ENCODE data around the gene FBXO7. TPM values are rescaled to one million over a fixed set of nuclear protein-coding genes. Genes with fewer than 3 reads are reported as not detected.

Gene FBXO7
- total RNA-seq, 1 experiment from 2014 or later, result 85.1 TPM

GRCh38 chr22:32542066-32542676, 67.6 kb downstream of the FBXO7 start:
- no peaks in the 10 kb centered on the region for H3K4me1 ChIP-seq
- no peak for TF ChIP-seq CTCF (IDR thresholded peaks at IDR 0.05; ENCODE audit: insufficient read depth in 1 of 2, low read depth in 1 of 2, low read length in 1 of 2, severe bottlenecking in 1 of 2, unreplicated experiment in 1 of 2)
- H3K27ac Mint-ChIP-seq (ENCODE audit: unreplicated experiment), result no peak overlapping the region
- ChIA-PET CTCF (interaction anchor here (0.6 kb wide), 1 partner anchor 314 kb away, joined by 4 read pairs; no protein-coding TSS in a partner anchor), POLR2A (no interaction called here)
- H3K27me3 ChIP-seq (replicated peaks; ENCODE audit: control insufficient read depth, insufficient read depth, low read length), result no peaks in the 10 kb centered on the region
- no peak overlapping the region for H3K4me3 ChIP-seq (ENCODE audit: low read depth, low read length)
- H3K9me3 ChIP-seq, result no peaks in the 10 kb centered on the region
- H3K9me3 Mint-ChIP-seq (ENCODE audit: unreplicated experiment), result no peaks in the 10 kb centered on the region
- no peak overlapping the region for H3K4me3 Mint-ChIP-seq (ENCODE audit: unreplicated experiment)
- DNase-seq, result no peak
- peaks cover 4% of the 10 kb centered on the region for H3K36me3 Mint-ChIP-seq (ENCODE audit: insufficient read depth, unreplicated experiment)
- H3K36me3 ChIP-seq (ENCODE audit: control insufficient read depth, insufficient read depth, low read length), result no peaks in the 10 kb centered on the region
- H3K4me1 Mint-ChIP-seq (ENCODE audit: low read depth, unreplicated experiment), result peaks cover 11% of the 10 kb centered on the region
- peaks cover under 1% of the 10 kb centered on the region for H3K27me3 Mint-ChIP-seq (ENCODE audit: insufficient read depth, unreplicated experiment)
- intact Hi-C loops (cut with micrococcal nuclease; ENCODE audit: unreplicated experiment), result no loop called here
- no TSS peak for BruUV-seq (replicated peaks)

- H3K36me3 ChIP-seq (ENCODE audit: control insufficient read depth, insufficient read depth, low read length), result no peaks in the 10 kb centered on the region
- ChIA-PET CTCF (interaction anchor here (0.6 kb wide), 1 partner anchor 313 kb away, joined by 4 read pairs; no protein-coding TSS in a partner anchor), POLR2A (no interaction called here)
- no TSS peak for BruUV-seq (replicated peaks)
- Mint-ChIP-seq H3K4me3 (ENCODE audit: unreplicated experiment) (no peak overlapping the region), H3K9me3 (ENCODE audit: unreplicated experiment) (no peaks in the 10 kb centered on the region), H3K4me1 (ENCODE audit: low read depth, unreplicated experiment) (peaks cover 11% of the 10 kb centered on the region), H3K27ac (ENCODE audit: unreplicated experiment) (no peak overlapping the region), H3K27me3 (ENCODE audit: insufficient read depth, unreplicated experiment) (peaks cover 4% of the 10 kb centered on the region), H3K36me3 (ENCODE audit: insufficient read depth, unreplicated experiment) (peaks cover 4% of the 10 kb centered on the region)
- H3K27me3 ChIP-seq (replicated peaks; ENCODE audit: control insufficient read depth, insufficient read depth, low read length), result no peaks in the 10 kb centered on the region
- no peak for DNase-seq
- intact Hi-C loops (cut with micrococcal nuclease; ENCODE audit: unreplicated experiment), result no loop called here
- no peak for TF ChIP-seq CTCF (IDR thresholded peaks at IDR 0.05; ENCODE audit: insufficient read depth in 1 of 2, low read depth in 1 of 2, low read length in 1 of 2, severe bottlenecking in 1 of 2, unreplicated experiment in 1 of 2)
- H3K4me1 ChIP-seq, result no peaks in the 10 kb centered on the region
- H3K9me3 ChIP-seq, result no peaks in the 10 kb centered on the region
- H3K4me3 ChIP-seq (ENCODE audit: low read depth, low read length), result no peak overlapping the region
These were observed 68.2 kb downstream of the FBXO7 start for GRCh38 chr22:32542677-32543357.

GRCh38 chr22:32544953-32545558, 70.4 kb downstream of the FBXO7 start:
- no TSS peak for BruUV-seq (replicated peaks)
- intact Hi-C loops (cut with micrococcal nuclease; ENCODE audit: unreplicated experiment), result no loop called here
- no peaks in the 10 kb centered on the region for H3K36me3 ChIP-seq (ENCODE audit: control insufficient read depth, insufficient read depth, low read length)
- Mint-ChIP-seq H3K4me3 (ENCODE audit: unreplicated experiment) (no peak overlapping the region), H3K36me3 (ENCODE audit: insufficient read depth, unreplicated experiment) (peaks cover 4% of the 10 kb centered on the region), H3K9me3 (ENCODE audit: unreplicated experiment) (no peaks in the 10 kb centered on the region), H3K27ac (ENCODE audit: unreplicated experiment) (no peak overlapping the region), H3K27me3 (ENCODE audit: insufficient read depth, unreplicated experiment) (peaks cover 4% of the 10 kb centered on the region), H3K4me1 (ENCODE audit: low read depth, unreplicated experiment) (no peaks in the 10 kb centered on the region)
- no peak for DNase-seq
- no peak overlapping the region for H3K4me3 ChIP-seq (ENCODE audit: low read depth, low read length)
- TF ChIP-seq CTCF (IDR thresholded peaks at IDR 0.05; ENCODE audit: insufficient read depth in 1 of 2, low read depth in 1 of 2, low read length in 1 of 2, severe bottlenecking in 1 of 2, unreplicated experiment in 1 of 2), result no peak
- no peaks in the 10 kb centered on the region for H3K9me3 ChIP-seq
- H3K27me3 ChIP-seq (replicated peaks; ENCODE audit: control insufficient read depth, insufficient read depth, low read length), result no peaks in the 10 kb centered on the region
- ChIA-PET CTCF (no interaction called here), POLR2A (no interaction called here)
- H3K4me1 ChIP-seq, result no peaks in the 10 kb centered on the region
